ENCODE data around the gene GNAZ. TPM values are rescaled to one million over a fixed set of nuclear protein-coding genes. Genes with fewer than 3 reads are reported as not detected.

The GNAZ gene
- total RNA-seq, 4 donors from 2014 or later, result 50.1 to 89.2 (median 55.0) TPM

GRCh38 chr22:23072911-23073491 lies 2.7 kb downstream of the GNAZ start:
- WGBS, 2 donors (ENCODE audit: low coverage in 1 of 2), result no CpG with 5 or more reads among the region's 11 CpGs
- ATAC-seq, result no peak
- TF ChIP-seq, protein P1, sequence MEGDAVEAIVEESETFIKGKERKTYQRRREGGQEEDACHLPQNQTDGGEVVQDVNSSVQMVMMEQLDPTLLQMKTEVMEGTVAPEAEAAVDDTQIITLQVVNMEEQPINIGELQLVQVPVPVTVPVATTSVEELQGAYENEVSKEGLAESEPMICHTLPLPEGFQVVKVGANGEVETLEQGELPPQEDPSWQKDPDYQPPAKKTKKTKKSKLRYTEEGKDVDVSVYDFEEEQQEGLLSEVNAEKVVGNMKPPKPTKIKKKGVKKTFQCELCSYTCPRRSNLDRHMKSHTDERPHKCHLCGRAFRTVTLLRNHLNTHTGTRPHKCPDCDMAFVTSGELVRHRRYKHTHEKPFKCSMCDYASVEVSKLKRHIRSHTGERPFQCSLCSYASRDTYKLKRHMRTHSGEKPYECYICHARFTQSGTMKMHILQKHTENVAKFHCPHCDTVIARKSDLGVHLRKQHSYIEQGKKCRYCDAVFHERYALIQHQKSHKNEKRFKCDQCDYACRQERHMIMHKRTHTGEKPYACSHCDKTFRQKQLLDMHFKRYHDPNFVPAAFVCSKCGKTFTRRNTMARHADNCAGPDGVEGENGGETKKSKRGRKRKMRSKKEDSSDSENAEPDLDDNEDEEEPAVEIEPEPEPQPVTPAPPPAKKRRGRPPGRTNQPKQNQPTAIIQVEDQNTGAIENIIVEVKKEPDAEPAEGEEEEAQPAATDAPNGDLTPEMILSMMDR (IDR thresholded peaks at IDR 0.05), result no peak
- TF ChIP-seq EP300 (IDR thresholded peaks at IDR 0.05) (no peak), POLR2A (IDR thresholded peaks at IDR 0.05) (no peak)
- H3K4me3 ChIP-seq, result no peak overlapping the region
- H3K36me3 ChIP-seq, result no peaks in the 10 kb centered on the region
- no peaks in the 10 kb centered on the region for H3K9me3 ChIP-seq
- H3K27me3 ChIP-seq, result no peaks in the 10 kb centered on the region
- peaks cover 0 to 38% (median 5%) of the 10 kb centered on the region in 3 donors for H3K4me1 ChIP-seq
- H3K27ac ChIP-seq, result no peak overlapping the region

DNA sequence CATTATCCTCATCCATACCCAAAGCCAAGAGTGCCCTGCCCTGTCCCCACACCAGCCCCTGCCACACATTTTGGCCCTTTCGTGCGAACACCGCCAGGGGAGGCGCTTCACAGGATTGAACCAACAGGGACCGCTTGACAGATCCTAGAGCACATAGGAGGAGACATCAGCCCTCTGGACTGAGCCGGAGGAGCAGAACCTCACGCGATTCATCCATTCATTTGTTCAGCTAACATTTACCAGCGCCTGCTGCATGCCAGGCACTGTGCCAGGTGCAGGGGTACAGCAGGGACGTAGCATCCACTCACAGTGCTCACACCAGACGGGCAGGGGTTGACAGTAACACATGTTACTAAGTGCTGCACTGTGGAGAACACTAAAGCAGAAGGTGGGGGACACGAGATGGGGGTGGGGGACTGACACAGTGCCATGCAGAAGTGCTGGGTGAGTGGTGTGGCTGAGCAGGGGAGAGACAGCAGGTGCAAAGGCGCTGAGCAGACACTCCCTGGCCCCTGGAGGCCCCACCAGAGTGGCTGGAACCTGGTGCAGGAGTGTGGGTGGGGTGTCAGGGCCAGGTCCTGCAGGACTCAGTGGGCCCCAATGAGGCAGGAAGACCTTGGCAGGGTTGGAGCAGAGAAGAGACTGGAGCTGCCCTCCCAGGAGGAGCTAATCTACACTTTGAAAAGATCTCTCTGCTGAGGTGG lies 3.4 kb downstream of the GNAZ start:
- Histone ChIP-seq H3K9me3 (no peaks in the 10 kb centered on the region), H3K27me3 (no peaks in the 10 kb centered on the region), H3K27ac (no peak overlapping the region), H3K36me3 (no peaks in the 10 kb centered on the region), H3K4me3 (no peak overlapping the region), H3K4me1 (peaks cover 0 to 39% (median 5%) of the 10 kb centered on the region in 3 donors)
- TF ChIP-seq POLR2A (IDR thresholded peaks at IDR 0.05) (no peak), POLR2AphosphoS5 (IDR thresholded peaks at IDR 0.05) (no peak), EP300 (IDR thresholded peaks at IDR 0.05) (no peak)
- TF ChIP-seq, protein P1 (IDR thresholded peaks at IDR 0.05), result no peak
- ATAC-seq, result no peak
- 60 to 100% methylated on average over 1 to 2 of the region's 13 CpGs for WGBS, 2 donors (ENCODE audit: low coverage in 1 of 2)

DNA sequence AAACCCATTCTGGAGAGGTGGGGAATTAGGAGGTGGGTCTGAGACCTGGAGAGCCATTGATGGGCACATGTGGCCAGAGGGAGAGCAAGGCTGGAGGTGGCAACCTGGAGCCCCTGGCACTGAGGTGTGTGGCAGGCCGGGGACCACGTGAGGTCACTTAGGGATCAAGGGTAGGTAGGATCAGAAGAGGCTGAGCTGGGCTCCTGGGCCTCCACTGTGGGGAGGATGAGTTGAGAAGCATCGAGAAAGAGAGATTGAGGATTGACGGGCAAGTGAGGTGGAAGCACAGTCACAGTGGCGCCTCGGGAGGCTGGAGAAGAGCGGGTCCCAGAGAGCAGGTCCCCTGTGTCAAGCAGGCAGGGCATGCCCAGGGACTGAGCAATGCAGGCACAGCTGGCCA lies 4.1 kb downstream of the GNAZ start:
- WGBS, 2 donors (ENCODE audit: low coverage in 1 of 2), result 93 to 100% methylated on average over 1 to 3 of the region's 7 CpGs
- H3K9me3 ChIP-seq, result no peaks in the 10 kb centered on the region
- peaks cover 0 to 34% (median 5%) of the 10 kb centered on the region in 3 donors for H3K4me1 ChIP-seq
- no peaks in the 10 kb centered on the region for H3K36me3 ChIP-seq
- no peak for TF ChIP-seq POLR2AphosphoS5 (IDR thresholded peaks at IDR 0.05)
- no peak for TF ChIP-seq POLR2A (IDR thresholded peaks at IDR 0.05)
- TF ChIP-seq, protein P1 (IDR thresholded peaks at IDR 0.05), result no peak
- no peak for TF ChIP-seq EP300 (IDR thresholded peaks at IDR 0.05)
- ATAC-seq, result no peak
- H3K27ac ChIP-seq, result no peak overlapping the region
- no peak overlapping the region for H3K4me3 ChIP-seq
- H3K27me3 ChIP-seq, result no peaks in the 10 kb centered on the region

- WGBS, 2 donors (ENCODE audit: low coverage in 1 of 2), result 100% methylated on average over 1 of the region's 4 CpGs; no CpG with 5 or more reads in 1 of the 2 donors
- peaks cover 0 to 29% (median 5%) of the 10 kb centered on the region in 3 donors for H3K4me1 ChIP-seq
- H3K27ac ChIP-seq, result no peak overlapping the region
- no peak overlapping the region for H3K4me3 ChIP-seq
- no peaks in the 10 kb centered on the region for H3K36me3 ChIP-seq
- H3K9me3 ChIP-seq, result no peaks in the 10 kb centered on the region
- TF ChIP-seq EP300 (IDR thresholded peaks at IDR 0.05) (no peak), POLR2A (IDR thresholded peaks at IDR 0.05) (no peak), POLR2AphosphoS5 (IDR thresholded peaks at IDR 0.05) (no peak)
- TF ChIP-seq, protein P1 (IDR thresholded peaks at IDR 0.05), result no peak
- no peaks in the 10 kb centered on the region for H3K27me3 ChIP-seq
- ATAC-seq, result no peak
Observed at GRCh38 chr22:23075050-23075449, 4.7 kb downstream of the GNAZ start.

All from gastroesophageal sphincter (tissue), 4 donors.